ENCODE measurements around the gene ABHD1.
"Not testable (repeated sequence)": the region's sequence is repeated elsewhere in the genome, so short reads cannot be mapped to it uniquely, and the experiment has no call there.

Gene ABHD1

GRCh38 chr2:27087823-27088410, 35.7 kb upstream of the ABHD1 start:
- no peak for DNase-seq

DNA sequence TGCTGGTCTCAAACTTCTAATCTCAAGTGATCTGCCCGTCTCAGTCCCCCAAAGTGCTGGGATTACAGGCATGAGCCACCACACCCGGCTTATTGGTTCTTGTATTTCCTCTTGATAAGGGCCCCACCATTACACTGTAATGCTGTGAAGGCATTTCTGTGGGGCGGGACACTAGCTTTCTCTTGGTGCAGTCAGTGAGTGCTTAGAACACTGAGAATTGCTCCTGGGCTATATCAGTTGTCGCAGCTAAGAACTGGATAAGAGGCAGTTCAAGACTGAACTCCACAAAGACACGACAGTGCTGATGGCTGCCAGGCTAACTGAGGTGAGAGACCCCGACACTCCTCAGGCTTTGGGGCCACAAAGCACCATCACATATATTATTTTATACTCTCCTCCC, 35.0 kb upstream of the ABHD1 start:
- DNase-seq = no peak

GRCh38 chr2:27089111-27089954, 34.3 kb upstream of the ABHD1 start:
- DNase-seq = no peak

- DNase-seq = no peak
Observed at GRCh38 chr2:27091746-27092695, 31.6 kb upstream of the ABHD1 start.

GRCh38 chr2:27092696-27093429, 30.8 kb upstream of the ABHD1 start:
- no peak for DNase-seq

GRCh38 chr2:27093430-27094352, 29.9 kb upstream of the ABHD1 start:
- DNase-seq = no peak

- DNase-seq = no peak
Observed at GRCh38 chr2:27094353-27094984, 29.1 kb upstream of the ABHD1 start.

GRCh38 chr2:27095427-27095744, 28.2 kb upstream of the ABHD1 start:
- no peak for DNase-seq

GRCh38 chr2:27095745-27096651, 27.6 kb upstream of the ABHD1 start:
- DNase-seq = peak; percentile 38

GRCh38 chr2:27096748-27097297, 26.8 kb upstream of the ABHD1 start:
- no peak for DNase-seq

GRCh38 chr2:27097341-27097740, 26.3 kb upstream of the ABHD1 start:
- DNase-seq = no peak

GRCh38 chr2:27099334-27099955, 24.2 kb upstream of the ABHD1 start:
- DNase-seq = no peak

- DNase-seq = no peak
Observed at GRCh38 chr2:27100036-27100435, 23.6 kb upstream of the ABHD1 start.

GRCh38 chr2:27102329-27102728, 21.3 kb upstream of the ABHD1 start:
- DNase-seq = no peak

- no peak for DNase-seq
Observed at GRCh38 chr2:27105981-27106380, 17.6 kb upstream of the ABHD1 start.

DNA sequence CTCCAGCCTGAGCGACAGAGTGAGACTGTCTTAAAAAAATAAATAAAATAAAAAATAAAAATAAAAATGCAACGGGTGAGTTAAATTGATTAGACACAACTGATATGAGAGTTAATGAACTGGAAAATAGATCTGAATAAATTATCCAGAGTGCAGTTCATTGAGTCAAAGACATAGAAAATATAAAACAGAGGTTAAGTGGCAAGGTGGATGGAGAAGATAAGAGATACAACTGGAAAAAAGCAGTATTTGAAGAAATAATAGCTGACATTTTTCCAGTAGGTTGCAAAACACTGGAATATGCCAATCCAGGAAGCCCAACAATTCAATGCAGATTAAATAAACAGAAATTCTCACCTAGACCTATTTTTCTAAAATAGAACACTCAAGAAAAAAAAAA, 15.4 kb upstream of the ABHD1 start:
- no peak for DNase-seq

DNA sequence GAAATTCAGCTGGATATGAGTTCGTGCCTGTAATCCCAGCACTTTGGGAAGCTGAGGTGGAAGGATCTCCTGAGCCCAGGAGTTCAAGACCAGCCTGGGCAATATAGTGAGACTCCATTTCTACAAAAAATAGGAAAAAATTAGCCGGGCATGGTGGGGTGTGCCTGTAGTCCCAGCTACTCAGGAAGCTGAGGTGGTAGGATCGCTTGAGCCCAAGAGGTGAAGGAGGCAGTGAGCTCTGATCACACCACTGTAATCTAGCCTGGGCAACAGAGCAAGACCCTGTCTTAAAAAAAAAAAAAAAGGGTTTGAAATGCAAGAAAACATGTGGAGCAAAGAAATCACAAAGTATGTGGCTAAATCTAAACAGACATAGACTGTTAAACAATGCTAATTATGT, 14.5 kb upstream of the ABHD1 start:
- no peak for DNase-seq

DNA sequence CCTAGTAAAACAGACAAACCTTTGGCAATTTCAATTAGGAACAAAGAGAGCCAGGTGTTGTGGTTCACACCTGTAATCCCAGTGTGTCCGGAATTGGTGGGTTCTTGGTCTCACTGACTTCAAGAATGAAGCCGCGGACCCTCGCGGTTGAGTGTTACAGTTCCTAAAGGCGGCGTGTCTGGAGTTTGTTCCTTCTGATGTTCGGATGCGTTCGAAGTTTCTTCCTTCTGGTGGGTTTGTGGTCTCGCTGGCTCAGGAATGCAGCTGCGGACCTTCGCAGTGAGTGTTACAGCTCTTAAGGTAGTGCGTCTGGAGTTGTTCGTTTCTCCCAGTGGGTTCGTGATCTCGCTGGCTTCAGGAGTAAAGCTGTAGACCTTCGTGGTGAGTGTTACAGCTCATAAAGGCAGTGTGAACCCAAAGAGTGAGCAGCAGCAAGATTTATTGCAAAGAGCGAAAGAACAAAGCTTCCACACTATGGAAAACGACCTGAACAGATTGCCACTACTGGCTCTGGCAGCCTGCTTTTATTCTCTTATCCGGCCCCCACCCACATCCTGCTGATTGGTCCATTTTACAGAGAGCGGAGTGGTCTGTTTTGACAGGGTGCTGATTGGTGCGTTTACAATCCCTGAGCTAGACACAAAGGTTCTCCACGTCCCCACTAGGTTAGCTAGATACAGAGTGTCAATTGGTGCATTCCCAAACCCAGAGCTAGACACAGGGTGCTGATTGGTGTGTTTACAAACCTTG, 12.8 kb upstream of the ABHD1 start:
- DNase-seq = not testable (repeated sequence)
